GM18519 (cell line): ENCODE measurements around the gene METTL23.
A peak's percentile ranks its signal among the peaks of the same experiment; 100 is the strongest.
"Not testable (repeated sequence)": the region's sequence is repeated elsewhere in the genome, so short reads cannot be mapped to it uniquely, and the experiment has no call there.

Experiments
- ATAC-seq: cut with Tn5 transposase; IDR thresholded peaks from one replicate; pipeline ENCODE4 v1.9.1; 2021; ENCODE audit warnings: mild to moderate bottlenecking, moderate library complexity; ENCODE audit not compliant: unreplicated experiment, low FRiP score

Gene METTL23

DNA sequence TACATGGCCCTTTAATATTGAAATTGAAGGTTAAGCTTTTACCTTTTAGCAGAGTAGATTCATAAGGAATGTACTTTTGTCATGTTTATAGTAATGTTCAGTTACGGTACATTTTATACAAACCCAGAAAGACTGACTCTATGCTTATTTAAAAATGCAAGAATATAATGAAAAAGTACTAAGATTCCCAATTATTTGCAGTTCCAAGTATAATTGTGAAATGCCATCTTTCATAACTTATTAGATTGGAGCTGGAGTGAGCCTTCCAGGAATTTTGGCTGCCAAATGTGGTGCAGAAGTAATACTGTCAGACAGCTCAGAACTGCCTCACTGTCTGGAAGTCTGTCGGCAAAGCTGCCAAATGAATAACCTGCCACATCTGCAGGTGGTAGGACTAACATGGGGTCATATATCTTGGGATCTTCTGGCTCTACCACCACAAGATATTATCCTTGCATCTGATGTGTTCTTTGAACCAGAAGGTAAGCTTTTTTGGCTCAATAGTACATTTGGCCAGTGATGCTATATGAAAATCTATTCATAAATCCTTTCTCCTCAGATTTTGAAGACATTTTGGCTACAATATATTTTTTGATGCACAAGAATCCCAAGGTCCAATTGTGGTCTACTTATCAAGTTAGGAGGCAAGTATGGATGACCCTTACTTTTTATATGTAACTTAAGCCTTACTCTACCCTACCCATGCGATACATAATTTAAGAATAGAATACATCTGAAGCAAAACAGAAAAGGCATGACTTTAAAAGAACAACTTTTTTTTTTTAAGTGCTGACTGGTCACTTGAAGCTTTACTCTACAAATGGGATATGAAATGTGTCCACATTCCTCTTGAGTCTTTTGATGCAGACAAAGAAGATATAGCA is 6.3 kb downstream of the METTL23 start:
- no peak for ATAC-seq

DNA sequence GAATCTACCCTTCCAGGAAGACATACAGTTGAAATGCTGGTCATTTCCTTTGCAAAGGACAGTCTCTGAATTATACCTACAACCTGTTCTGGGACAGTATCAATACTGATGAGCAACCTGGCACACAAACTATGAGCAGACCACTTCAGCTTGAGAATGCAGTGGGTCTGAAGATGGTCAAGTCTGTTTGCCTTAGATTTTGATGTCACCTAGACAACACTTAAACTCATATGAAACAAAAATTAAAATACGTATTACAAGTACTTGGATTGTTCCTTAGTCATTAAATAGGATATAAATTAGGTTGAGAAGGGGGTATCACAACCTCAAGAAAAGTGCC is 6.9 kb downstream of the METTL23 start:
- ATAC-seq: no peak

DNA sequence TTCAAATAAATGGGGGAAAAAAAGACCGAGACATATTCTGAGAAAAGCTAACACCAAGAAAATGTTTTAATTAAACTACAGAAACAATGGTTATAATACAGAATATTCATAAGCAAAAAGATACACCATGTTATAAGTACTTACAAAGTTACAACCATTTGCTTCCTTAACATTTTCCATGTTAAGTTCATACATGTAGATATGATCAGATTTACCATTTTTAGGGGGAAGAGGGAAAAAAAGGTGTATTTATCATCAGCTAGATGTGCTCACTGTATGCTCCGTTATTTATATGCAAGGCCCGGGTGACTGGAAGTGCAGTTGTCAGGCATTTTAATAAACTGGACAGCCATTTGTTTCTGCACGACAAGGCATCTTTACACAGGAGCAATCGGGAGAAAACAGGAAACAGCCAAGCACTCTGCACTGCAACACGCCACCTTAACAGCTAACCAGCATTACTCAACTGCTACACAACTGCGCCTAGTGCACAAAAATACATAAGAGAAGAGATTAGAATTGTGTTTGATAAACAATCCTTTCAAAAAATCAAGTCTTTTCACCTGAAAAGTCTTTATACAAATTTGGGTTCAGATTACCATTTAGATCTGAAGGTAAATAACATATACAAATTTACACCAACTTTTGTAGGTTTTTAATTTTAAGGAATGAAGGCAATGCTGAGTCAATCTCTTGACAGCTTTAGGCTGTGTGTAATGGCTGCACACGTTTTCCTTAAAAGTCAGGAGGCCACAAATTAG is 7.6 kb downstream of the METTL23 start:
- no peak for ATAC-seq

DNA sequence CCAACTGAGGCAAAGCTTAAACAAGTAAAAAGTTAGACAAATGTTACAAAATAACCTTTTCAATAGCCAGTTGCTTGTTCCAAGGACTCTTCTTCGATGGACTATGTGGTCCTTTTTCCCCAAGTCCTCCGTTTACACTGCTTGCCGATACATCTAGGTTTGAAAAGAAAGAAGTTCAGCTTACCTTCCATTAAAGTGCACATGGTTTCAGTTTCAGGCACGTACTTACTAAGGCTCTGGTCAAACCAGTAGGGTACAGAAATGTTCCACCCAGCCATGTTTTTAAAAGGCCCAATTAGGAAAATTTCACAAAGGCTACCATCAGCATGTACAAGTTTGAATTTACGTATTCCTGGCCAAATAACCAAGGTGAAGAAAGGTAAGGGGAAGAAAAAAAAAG is 8.4 kb downstream of the METTL23 start:
- no peak for ATAC-seq

DNA sequence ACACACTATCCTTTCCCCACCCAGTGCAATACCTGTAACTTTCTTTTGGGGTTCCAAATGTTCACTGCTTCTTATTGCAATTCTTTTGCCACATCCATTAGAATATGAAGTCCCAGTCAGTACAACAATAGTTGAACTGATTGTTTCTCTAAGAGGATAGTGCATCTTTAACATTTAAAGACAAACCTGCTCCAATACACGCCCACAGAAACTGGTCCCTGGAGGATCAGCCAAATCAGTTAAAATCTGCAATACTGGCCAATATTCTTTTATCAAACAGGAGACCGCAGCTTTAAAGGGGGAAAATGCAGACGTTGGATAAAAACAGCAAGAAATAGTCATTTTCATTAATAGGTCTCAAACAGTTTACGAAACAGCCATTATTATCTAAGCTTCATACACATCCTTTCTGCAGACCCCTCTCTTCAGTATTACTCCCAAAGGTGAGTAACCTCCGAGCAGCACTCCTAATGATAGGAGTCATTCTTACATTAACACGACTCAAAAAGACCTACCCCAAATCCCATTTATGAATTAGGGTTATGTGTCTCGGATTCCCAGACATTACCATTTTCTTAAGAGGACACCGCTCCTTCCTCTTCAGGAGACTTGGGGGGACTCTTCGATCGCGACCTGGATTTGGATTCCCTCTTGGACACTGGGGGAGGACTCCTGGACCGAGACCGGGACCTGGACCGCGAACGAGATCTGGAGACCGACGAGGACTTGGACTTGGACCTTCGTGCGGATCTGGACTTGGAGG is 9.1 kb downstream of the METTL23 start:
- ATAC-seq: no peak

DNA sequence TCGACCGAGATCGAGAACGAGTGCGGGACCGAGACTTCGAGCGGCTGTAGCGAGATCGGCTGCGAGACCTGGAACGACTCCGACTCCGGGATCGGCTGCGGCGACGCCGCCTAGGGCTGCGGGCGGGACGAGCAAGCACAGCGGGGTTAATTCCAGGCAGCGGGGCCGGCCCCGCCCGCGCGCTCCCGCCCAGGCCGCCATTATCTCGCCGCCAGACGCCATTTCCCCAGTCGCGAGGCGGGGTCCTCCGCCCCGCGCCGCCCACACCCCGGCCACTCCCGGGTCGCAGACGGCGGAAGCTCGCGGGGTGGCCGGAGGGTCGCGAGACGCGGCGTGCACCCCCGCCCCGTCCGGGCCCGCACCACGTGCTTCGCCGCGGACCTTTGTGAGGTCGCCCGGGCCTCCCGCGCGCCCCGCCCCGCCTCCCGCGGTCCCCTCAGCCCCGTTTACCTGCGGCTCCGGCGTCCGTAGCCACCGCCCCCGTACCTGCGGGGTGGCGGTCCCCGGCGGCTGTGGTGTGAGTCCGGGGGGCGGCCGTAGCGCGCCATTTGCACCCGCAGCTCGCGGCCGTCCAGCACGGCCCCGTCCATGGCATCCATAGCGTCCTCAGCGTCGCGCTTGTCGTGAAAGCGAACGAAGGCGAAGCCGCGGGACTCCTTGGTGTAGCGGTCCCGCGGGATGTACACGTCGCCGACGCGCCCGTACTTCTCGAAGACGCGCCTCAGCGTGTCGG is 9.9 kb downstream of the METTL23 start:
- ATAC-seq: peak; percentile 5

DNA sequence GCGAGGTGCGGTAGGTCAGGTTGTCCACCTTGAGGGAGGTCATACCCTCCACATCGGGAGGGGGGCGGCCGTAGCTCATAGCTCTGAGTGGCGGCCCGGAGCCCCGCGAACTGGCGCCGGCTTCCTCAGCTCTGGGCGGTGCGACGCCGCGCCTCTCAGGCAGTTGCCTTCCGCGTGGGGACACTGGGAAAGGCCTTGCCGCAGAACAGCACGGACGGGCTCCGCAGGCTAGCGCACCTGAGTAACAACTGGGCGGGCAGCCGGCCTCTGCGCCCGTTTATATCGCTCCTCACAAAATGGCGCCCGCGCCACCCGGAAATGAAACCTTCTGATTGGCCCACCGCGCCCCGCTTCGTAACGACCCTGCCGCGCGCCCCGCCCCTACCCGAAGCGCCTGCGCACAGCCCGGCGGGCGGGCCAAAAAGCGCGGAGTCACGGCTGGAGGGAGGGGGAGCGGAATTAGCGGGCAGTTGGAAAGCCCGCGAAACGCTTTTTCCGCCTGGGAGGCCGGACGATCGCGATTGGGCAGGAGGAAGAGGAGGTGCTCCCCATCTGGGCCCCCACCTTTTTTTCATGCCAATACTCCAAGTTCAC is 10.5 kb downstream of the METTL23 start, which contains the start of gene SRSF2:
Gene SRSF2, minus strand, starts transcription at position 250 of the 594 bp plus-strand sequence. Its CDS starts 171 bp downstream, at position 79.
- peak; percentile 41 for ATAC-seq

DNA sequence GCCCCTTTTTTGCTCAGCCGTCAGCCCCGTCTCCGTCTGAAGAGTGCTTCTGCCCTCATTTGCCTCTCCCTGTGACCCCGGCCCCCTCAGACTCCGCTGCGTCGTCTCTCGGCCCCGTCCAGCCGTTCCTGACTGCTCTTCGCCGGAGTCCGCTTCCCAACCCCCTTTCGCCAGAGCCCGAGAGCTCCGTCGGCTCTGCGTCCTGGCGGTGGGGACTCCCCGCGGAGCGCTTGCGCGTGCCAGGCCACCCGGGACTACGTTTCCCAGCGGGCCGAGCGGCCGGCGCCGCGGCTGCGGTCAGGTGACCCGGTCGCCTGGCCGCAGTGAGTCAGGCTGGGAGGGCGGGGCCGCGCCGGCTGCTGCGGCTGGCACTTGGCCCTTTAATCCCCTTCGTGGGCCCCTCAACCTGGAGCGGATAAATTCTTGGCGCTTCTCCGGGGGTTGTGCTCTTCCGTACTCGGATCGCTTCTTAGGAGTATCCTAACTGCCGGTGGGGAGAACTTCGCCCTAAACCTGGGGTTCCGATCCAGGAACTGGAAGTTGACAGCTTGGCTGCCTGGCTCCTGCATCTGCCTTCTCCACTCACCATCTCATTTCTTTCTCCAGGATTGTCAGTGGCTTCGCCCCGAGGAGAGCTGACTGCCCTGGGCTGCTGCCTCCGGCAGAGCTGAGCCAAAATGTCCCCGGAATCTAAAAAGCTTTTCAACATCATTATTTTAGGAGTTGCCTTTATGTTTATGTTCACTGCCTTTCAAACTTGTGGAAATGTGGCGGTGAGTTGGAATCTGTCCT is 11.2 kb downstream of the METTL23 start, which contains the start of gene MFSD11:
Gene MFSD11, plus strand, starts transcription at position 444 of the 792 bp plus-strand sequence. Its CDS starts 234 bp downstream, at position 678.
- peak; percentile 34 for ATAC-seq

DNA sequence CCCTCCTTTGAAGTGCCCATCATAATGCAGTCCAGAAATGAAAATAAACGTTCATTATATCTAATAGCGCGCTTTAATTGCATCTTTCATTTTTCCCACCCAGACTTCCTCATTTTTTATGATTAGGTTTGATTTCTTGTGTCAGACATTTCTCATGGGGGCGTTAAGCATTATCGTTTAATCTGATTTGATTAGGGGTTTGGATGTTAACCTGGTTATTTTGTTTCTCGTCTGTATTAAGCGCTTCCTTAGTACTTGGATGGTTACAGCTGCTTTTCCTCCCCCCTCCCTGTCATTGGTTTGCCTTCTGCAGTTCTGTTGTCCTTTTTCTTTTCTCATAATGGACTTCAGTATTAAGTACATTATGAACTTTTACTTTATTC is 11.8 kb downstream of the METTL23 start:
- no peak for ATAC-seq

DNA sequence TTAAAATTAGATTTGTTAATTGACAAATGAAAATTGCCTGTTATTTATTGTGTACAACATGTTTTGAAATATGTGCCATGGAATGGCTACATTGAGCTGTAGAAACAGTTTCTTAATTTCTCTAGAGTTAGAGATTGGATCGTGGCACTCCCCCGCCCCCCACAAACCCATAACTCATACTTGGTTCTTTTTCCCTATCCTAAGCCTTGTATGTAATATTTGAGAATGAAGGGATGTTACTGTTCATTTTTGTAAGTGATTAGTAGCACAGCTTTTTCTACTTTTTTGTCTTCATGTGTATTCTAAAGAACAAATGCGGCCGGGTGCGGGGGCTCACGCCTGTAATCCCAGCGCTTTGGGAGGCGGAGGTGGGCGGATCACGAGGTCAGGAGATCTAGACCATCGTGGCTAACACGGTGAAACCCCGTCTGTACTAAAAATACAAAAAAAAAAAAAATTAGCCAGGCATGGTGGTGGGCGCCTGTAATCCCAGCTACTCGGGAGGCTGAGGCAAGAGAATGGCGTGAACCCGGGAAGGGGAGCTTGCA is 13.0 kb downstream of the METTL23 start:
- ATAC-seq: not testable (repeated sequence)

DNA sequence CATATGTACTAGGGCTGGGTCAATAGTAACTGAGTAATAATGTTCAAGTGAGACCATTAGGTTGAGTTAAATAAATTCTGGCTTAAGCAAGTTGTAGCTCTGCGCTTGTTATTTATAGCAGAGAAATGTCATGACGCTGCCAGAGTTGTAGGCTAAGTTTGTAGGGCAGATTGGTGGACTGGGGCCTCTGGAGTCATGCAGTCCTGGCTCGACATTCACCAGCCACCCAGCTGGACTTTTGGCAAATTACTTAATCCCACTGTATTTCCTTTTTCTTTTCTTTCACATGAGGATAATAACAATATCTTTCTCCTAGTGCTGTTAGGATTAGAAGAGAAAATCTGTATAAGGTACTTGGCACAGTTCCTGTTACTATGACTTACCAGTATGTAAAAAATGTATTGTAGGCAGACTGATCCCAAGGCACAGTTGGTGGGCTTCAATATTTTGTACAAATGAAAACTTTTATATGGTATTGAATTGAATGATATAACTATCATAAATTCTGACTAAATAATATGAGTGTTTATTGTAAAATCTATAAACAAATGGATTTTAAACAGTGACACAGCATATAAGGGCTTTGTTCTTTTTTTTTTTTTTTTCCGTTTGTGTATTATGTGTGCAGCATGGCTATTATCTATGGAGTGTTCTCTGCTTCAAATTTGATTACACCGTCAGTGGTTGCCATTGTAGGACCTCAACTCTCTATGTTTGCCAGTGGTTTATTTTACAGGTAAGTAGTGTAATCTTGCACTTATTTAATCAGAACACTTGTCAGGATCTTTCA is 13.9 kb downstream of the METTL23 start:
- no peak for ATAC-seq

DNA sequence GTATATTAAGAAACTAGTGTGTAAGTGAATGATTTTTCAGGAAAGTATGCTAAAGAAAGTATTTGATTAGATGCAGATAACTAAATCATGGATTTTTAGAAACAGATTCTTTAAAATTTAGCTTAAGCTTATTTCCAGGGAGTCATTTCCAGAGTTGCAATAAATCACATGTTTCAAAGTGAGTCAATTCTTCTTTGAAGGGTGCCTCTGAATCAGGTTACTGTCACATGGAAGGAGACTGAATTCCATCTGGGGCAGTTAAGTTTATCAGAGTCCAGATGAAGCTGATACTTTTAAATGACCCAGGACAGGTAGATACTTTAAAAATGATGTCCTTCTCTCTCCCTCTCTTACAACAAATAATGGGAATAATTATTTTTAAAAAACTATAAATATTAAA is 16.3 kb downstream of the METTL23 start:
- ATAC-seq: no peak

DNA sequence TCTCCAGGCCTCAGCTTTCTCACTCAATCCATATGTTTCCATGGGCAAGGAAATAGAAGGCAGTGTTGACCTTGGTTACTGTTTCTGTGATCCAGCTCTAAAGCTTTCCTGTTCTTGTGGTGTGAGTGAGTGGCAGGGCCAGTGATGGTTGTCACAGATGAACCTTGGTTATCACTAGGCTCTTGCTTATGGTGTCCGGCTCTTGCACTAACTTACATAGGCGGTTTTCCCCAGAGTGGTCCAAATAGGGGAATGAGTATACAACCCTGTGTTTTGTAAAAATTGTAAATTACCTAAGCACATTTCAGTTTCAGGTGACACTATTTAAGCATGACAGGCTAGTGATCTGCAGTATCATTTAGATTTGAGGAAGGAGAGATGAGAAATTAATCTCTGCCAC is 18.1 kb downstream of the METTL23 start:
- no peak for ATAC-seq

DNA sequence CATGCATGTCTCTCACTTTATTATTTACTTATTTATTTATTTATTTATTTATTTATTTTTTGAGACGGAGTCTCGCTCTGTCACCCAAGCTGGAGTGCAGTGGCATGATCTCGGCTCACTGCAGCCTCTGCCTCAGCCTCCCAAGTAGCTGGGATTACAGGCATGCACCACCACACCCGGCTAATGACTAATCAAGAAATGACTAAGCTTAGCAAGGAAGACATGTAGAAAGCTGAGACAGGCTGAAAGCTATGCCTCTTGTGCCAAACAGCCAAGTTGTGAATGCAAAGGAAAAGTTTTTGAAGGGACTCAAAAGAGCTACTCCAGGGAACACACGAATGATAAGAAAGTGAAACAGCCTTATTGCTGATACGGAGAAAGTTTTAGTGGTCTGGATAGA is 19.1 kb downstream of the METTL23 start:
- not testable (repeated sequence) for ATAC-seq

DNA sequence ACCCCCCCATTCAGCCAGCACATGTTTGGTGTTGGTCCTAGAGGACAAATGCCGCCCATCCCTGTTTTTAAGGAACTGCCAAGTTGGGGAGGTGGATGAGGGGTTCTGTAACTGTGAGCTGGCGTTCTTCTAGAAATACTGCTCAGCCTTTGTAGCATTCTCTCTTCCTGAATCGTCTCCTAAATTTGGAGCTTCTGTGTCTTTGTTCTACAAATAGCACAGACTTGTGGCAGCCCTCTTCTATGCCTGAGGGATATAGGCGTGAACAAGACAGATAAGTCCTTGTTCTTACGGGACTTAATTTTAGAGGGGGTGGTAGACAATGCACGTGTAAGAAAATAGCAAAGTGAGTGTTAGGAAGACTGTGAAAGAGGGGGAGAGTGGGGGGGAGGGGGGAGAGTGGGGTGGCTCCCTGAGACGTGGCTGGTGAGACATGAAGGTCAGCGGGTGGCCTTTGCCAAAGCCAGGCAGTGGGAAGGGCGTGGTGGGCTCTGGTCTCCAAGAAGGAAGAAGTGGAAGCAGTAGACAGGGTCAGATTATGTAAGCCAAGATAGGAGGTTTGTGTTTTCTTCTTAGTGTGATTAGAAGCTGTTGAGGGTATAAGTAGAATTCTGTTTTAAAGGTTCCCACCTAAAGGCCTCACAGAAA is 21.2 kb downstream of the METTL23 start:
- no peak for ATAC-seq

DNA sequence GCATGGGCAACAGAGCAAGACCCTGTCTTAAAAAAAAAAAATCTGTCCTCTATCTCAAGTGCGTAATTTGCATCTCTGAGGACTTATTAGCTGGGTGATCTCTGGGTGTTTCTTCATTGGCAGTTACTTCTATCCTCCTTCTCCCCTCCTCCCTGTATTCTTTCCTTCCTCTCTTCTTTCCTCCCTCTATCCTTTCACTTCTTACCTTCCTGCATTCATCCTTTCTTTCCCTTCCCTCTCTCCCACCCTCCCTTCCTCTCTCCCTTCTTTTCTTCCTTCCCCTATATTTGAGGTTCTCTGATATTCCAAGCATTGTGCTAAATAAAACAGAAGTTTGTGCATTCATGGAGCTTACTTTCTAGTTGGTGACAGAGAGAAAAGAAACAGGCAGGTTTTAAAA is 22.0 kb downstream of the METTL23 start:
- ATAC-seq: no peak

DNA sequence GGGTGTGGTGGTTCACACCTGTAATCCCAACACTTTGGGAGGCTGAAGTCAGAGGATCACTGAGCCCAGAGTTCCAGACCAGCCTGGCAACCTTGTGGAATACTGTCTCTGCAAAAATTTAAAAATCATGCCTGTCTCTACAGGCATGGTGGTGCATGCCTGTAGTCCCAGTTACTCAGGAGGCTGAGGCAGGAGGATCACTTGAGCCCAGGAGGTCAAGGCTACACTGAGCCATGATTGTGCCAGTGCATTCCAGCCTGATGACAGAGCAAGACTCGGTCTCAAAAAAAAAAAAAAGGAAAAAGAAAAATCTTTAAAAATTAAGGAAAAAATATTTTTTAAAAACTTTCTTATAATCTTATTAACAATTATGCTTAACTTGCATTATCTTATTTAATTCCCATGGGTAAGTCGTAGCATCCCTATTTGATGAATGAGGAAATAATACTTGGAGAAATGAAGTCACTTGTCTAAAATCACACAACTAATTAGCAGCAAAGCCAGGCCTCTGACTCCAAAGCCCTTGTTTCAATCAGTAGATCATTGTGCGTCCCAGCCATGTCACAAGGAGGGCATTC is 24.9 kb downstream of the METTL23 start:
- no peak for ATAC-seq
